AG04450 (cell line): ENCODE results near the gene GNG8. TPM values are rescaled to one million over a fixed set of nuclear protein-coding genes. Genes with fewer than 3 reads are reported as not detected.

ENCODE experiments used
- CTCF ChIA-PET: fragments of 300-600, 350-600 bp; formaldehyde crosslinking; extraction: SDS; loops from one replicate; lab custom pipeline; 2022; ENCODE audit warnings: antibody characterized with exemption, inconsistent platforms; lab: Charles Lee
- POLR2A ChIA-PET: fragments of 350-600 bp; formaldehyde crosslinking; extraction: SDS; loops from one replicate; lab custom pipeline; 2021; ENCODE audit warnings: antibody characterized with exemption, inconsistent platforms; lab: Yijun Ruan, JAX
- DNase-seq: peaks from one replicate; pipeline ENCODE4 v3.0.0-alpha.2; 2011; ENCODE audit warnings: low read depth, low spot score
- H3K27ac ChIP-seq: one replicate; pipeline ENCODE4 v1.5.1; 2012; ENCODE audit warnings: low read depth, low read length, control low read depth
- H3K27me3 ChIP-seq: one replicate; pipeline ENCODE4 v1.6.0; 2012; ENCODE audit warnings: low read length; ENCODE audit not compliant: control insufficient read depth, insufficient read depth
- H3K4me3 ChIP-seq: 2 replicates; pipeline ENCODE4 v1.5.1; 2011; ENCODE audit warnings: mild to moderate bottlenecking, low read depth, low read length, control low read depth
- H3K9me3 ChIP-seq: 2 replicates; pipeline ENCODE4 v1.5.1; 2012; ENCODE audit warnings: low read length; ENCODE audit not compliant: control insufficient read depth, insufficient read depth
- polyA plus RNA-seq: library from polyadenylated mRNA; depleted of rRNA; stranded (reverse); fragments of >200 nt; gene quantifications from 2 replicates; pipeline ENCODE4 v1.2.3, GENCODE V29; 2011
- TF ChIP-seq, protein P1 (sequence below): IDR thresholded peaks from 2 replicates; pipeline ENCODE4 v1.5.1; 2011; ENCODE audit warnings: low read depth, low read length, control low read depth, inconsistent platforms

Gene GNG8
- polyA plus RNA-seq, 1 experiment = not detected

DNA sequence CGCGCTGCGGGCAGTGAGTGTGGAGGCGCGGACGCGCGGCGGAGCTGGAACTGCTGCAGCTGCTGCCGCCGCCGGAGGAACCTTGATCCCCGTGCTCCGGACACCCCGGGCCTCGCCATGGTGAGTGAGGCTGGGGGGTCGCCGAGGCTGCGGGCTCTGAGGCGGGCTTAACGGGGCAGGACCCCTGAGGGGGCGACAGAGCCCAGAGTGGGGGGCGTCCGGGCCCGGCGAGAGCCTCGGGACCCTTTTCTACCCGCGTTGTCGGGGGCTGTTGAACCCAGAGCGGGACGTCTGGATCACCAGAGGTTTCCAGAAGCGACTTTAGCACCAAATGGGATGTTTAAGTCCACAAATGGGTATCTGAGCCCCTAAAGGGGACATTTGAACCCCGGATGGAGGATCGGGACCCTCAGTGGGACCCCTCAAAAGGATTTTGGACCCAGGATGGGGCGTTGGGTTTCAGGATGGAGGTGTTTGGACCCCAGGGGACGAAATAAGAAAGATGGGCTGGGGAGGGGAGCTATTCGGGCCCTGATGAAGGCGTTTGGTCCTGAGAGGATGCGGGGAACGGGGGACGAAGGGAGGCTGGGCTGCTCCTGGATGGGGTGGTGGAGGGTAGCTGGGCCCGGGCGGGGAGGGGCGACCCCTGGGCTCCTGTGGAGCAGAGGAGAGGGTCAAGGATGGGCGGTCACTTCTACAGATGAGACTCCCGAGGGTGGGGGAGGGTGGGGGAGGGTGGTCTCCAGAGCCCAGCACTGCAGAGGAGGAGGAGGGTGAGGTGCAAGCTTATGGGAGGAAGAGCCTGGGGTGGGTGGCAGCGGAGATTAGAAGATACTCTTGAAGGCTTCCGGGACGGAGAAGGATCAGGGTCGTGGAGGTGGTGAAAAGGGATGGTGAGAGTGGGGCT is 34.4 kb downstream of the GNG8 start, which contains the start of gene CALM3:
CALM3 (plus strand) TSS at position 13 of the 907 bp plus-strand sequence; CDS start at position 118, 105 bp downstream.
- Histone ChIP-seq H3K27ac (peak within 1 kb of the TSS; percentile 99), H3K27me3 (no peaks in the 10 kb centered on the region), H3K9me3 (peaks cover 8% of the 10 kb centered on the region), H3K4me3 (peak within 1 kb of the TSS; percentile 94)
- TF ChIP-seq, protein P1, sequence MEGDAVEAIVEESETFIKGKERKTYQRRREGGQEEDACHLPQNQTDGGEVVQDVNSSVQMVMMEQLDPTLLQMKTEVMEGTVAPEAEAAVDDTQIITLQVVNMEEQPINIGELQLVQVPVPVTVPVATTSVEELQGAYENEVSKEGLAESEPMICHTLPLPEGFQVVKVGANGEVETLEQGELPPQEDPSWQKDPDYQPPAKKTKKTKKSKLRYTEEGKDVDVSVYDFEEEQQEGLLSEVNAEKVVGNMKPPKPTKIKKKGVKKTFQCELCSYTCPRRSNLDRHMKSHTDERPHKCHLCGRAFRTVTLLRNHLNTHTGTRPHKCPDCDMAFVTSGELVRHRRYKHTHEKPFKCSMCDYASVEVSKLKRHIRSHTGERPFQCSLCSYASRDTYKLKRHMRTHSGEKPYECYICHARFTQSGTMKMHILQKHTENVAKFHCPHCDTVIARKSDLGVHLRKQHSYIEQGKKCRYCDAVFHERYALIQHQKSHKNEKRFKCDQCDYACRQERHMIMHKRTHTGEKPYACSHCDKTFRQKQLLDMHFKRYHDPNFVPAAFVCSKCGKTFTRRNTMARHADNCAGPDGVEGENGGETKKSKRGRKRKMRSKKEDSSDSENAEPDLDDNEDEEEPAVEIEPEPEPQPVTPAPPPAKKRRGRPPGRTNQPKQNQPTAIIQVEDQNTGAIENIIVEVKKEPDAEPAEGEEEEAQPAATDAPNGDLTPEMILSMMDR = no peak
- DNase-seq = no peak
- ChIA-PET POLR2A (interaction anchor here (0.6 to 1.3 kb wide), 10 partner anchors 8 to 933 kb away, joined by 3 to 11 read pairs (median 4); partner anchors contain the start of genes CCDC8 and DACT3), CTCF (interaction anchor here (0.6 to 4.2 kb wide), 5 partner anchors 11 to 103 kb away, joined by 3 to 18 read pairs (median 15); partner anchors contain the start of gene DACT3)

DNA sequence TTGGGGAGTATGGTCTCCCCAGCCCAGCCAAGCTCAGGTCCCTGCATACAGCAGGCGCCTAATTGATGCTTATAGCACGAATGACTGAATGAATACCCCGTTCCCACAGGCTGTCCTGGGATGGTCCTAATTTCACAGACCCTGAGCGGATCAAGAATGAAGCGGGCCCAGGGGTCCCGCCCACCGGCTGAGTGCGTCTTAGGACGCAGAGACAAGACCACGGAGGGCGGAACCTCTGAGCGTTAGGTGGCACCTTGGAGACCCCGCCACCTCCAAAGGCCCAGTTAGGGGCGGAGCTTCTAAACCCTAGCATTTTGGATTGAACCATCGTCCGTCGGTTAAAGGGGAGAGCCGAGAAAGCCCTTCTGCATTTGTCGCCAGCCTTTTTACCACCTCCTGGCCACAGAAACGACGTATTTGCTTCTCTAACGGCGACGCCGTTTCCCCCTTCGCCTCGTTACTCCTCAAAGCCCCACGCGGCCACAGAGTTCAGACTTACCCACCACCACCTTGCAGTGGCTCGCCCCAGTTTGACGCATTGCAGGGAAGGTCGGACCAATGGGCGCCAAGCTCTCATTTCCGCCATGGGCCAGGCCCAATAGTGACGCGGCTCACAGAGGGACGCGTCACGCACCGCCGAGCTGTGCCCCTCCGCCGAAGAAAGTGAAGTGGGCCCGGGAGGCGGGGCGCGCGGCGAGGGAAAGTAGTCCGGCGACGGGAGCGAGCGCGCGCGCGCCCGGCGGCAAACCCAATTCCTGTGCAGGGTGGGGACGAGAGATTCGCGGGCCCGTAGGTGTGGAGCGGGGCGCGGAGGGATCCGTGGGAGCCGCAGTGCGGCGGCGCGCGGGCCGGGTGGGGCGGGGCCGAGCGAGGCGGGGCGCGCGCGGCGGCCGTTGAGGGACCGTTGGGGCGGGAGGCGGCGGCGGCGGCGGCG is 35.4 kb downstream of the GNG8 start:
- Histone ChIP-seq H3K27ac (peak overlapping the region; percentile 99), H3K4me3 (peak overlapping the region; percentile 94), H3K27me3 (no peaks in the 10 kb centered on the region), H3K9me3 (peaks cover 8% of the 10 kb centered on the region)
- ChIA-PET POLR2A (interaction anchor here (0.5 to 1.3 kb wide), 16 partner anchors 11 to 934 kb away, joined by 3 to 11 read pairs (median 3); partner anchors contain the start of genes CCDC8 and DACT3), CTCF (interaction anchor here (1.0 to 4.2 kb wide), 2 partner anchors 58 to 61 kb away, joined by 8 to 17 read pairs; partner anchors contain the start of gene DACT3)
- DNase-seq = peak; percentile 97
- TF ChIP-seq, protein P1 = no peak

DNA sequence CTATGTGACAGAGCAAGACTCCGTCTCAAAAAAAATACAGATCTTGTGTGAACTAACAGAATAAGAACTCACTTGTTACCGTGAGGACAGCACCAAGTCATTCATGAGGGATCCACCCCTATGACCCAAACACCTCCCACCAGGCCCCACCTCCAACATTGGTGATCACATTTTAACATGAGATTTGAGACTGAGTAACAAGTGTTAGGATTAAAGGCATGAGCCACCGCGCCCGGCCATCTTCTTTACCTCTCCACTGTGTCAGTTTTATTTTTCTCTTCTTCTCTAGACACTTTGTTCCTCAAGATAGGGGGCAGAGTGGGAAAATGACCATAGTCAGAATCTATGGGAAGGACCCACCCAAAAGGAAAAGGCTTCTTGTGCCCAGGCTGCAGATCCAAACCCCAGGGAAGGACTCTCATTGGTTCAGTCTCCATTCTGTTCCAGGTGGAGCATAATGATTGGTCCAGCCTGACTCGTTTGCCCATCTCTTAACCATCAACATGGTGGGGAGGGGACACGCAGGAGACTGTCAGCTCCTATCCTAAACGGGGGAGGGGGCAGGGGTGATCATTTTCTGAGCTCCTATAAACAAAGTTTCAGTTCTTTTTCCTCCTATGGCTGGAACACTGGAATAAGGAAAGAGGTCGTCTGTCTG is 36.2 kb downstream of the GNG8 start:
- TF ChIP-seq, protein P1 = no peak
- Histone ChIP-seq H3K27ac (peak overlapping the region; percentile 99), H3K27me3 (no peaks in the 10 kb centered on the region), H3K9me3 (peaks cover 8% of the 10 kb centered on the region), H3K4me3 (peak overlapping the region; percentile 83)
- ChIA-PET CTCF (interaction anchor here (4.2 kb wide), 1 partner anchor 62 kb away, joined by 17 read pairs; the partner anchor contains the start of gene DACT3), POLR2A (interaction anchor here (0.6 to 1.3 kb wide), 7 partner anchors 10 to 187 kb away, joined by 3 to 11 read pairs (median 3); partner anchors contain the start of genes CCDC8 and DACT3)
- no peak for DNase-seq

DNA sequence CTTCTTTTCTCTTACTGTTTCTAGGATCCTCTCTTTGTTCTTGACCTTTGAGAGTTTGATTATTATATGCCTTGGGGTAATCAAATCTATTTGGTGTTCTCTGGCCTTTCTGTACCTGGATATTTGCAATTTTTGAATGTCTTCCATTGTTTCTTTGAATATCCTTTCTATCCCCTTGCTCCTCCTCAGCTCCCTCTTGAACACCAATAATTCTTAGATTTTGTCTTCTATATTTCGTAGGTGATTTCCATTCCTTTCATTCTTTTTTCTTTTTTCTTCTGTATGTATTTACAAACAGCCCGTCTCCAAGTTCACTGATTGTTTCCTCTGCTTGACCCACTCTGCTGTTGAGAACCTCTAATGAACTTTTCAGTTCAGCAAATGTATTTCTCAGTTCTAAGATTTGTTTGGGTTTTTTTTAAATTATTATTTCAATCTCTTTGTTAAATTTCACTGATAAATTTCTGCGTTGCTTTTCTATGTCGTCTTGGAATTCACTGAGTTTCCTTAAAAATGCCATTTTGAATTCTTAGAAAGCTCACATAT is 37.6 kb downstream of the GNG8 start:
- DNase-seq = no peak
- no peak overlapping the region for H3K4me3 ChIP-seq
- POLR2A ChIA-PET = interaction anchor here (0.6 kb wide), 1 partner anchor 13 kb away, joined by 9 read pairs; no protein-coding TSS in a partner anchor
- TF ChIP-seq, protein P1 = no peak
- H3K27me3 ChIP-seq = no peaks in the 10 kb centered on the region
- peaks cover 8% of the 10 kb centered on the region for H3K9me3 ChIP-seq
- H3K27ac ChIP-seq = no peak overlapping the region
- CTCF ChIA-PET = interaction anchor here (1.6 to 1.7 kb wide), 2 partner anchors 16 to 56 kb away, joined by 6 to 8 read pairs; no protein-coding TSS in a partner anchor
